HEK293 (cell line): ENCODE results near the gene TMC5.

Experiments
- GLI4 ChIP-seq: fragments of 450-650 bp; formaldehyde crosslinking; IDR thresholded peaks from 2 replicates; pipeline ENCODE4 v1.5.1; 2016; ENCODE audit warnings: missing biosample characterization, missing genetic modification characterization
- GLIS1 ChIP-seq: fragments of 450-650 bp; formaldehyde crosslinking; IDR thresholded peaks from 2 replicates; pipeline ENCODE4 v1.5.1; 2016; ENCODE audit warnings: missing biosample characterization, missing genetic modification characterization
- GLIS2 ChIP-seq: fragments of 450-650 bp; formaldehyde crosslinking; IDR thresholded peaks from 2 replicates; pipeline ENCODE4 v1.5.1; 2016; ENCODE audit warnings: missing biosample characterization, missing genetic modification characterization
- IKZF3 ChIP-seq: fragments of 450-650 bp; IDR thresholded peaks from 2 replicates; pipeline ENCODE4 v1.5.0; 2018; ENCODE audit warnings: missing biosample characterization, mild to moderate bottlenecking, missing genetic modification characterization, moderate library complexity
- KLF17 ChIP-seq: fragments of 450-650 bp; formaldehyde crosslinking; IDR thresholded peaks from 2 replicates; pipeline ENCODE4 v1.5.1; 2016; ENCODE audit warnings: missing biosample characterization, missing genetic modification characterization
- KLF9 ChIP-seq: fragments of 450-650 bp; formaldehyde crosslinking; IDR thresholded peaks from 2 replicates; pipeline ENCODE4 v1.5.1; 2016; ENCODE audit warnings: missing biosample characterization, missing genetic modification characterization, low read depth
- OSR2 ChIP-seq: fragments of 450-650 bp; formaldehyde crosslinking; IDR thresholded peaks from 2 replicates; pipeline ENCODE4 v1.5.1; 2016; ENCODE audit warnings: missing biosample characterization, missing genetic modification characterization
- PRDM4 ChIP-seq: fragments of 450-650 bp; formaldehyde crosslinking; IDR thresholded peaks from 2 replicates; pipeline ENCODE4 v1.5.1; 2017; ENCODE audit warnings: missing biosample characterization, missing genetic modification characterization
- SP2 ChIP-seq: fragments of 450-650 bp; formaldehyde crosslinking; IDR thresholded peaks from 2 replicates; pipeline ENCODE4 v1.5.1; 2016; ENCODE audit warnings: missing biosample characterization, missing genetic modification characterization
- SP3 ChIP-seq: fragments of 450-650 bp; formaldehyde crosslinking; IDR thresholded peaks from 2 replicates; pipeline ENCODE4 v1.5.1; 2016; ENCODE audit warnings: missing biosample characterization, missing genetic modification characterization
- ZBTB11 ChIP-seq: fragments of 450-650 bp; formaldehyde crosslinking; conservative IDR thresholded peaks from 2 replicates; pipeline ENCODE4 v1.5.1; 2016; ENCODE audit warnings: low read depth, missing biosample characterization, missing genetic modification characterization
- ZBTB26 ChIP-seq: fragments of 450-650 bp; formaldehyde crosslinking; optimal IDR thresholded peaks from 2 replicates; pipeline ENCODE3; 2016; ENCODE audit warnings: missing biosample characterization, mild to moderate bottlenecking, missing genetic modification characterization
- ZBTB44 ChIP-seq: fragments of 450-650 bp; IDR thresholded peaks from 2 replicates; pipeline ENCODE4 v1.5.1; 2018; ENCODE audit warnings: missing biosample characterization, mild to moderate bottlenecking, missing genetic modification characterization
- ZBTB8A ChIP-seq: fragments of 450-650 bp; formaldehyde crosslinking; IDR thresholded peaks from 2 replicates; pipeline ENCODE4 v1.5.1; 2016; ENCODE audit warnings: missing biosample characterization, missing genetic modification characterization
- ZNF146 ChIP-seq: fragments of 450-650 bp; formaldehyde crosslinking; IDR thresholded peaks from 2 replicates; pipeline ENCODE4 v1.5.1; 2016; ENCODE audit warnings: missing biosample characterization, missing genetic modification characterization
- ZNF155 ChIP-seq: fragments of 450-650 bp; formaldehyde crosslinking; IDR thresholded peaks from 2 replicates; pipeline ENCODE4 v1.5.1; 2016; ENCODE audit warnings: missing biosample characterization, missing genetic modification characterization
- ZNF211 ChIP-seq: fragments of 450-650 bp; formaldehyde crosslinking; IDR thresholded peaks from 2 replicates; pipeline ENCODE4 v1.5.1; 2016; ENCODE audit warnings: low read depth, missing biosample characterization, missing genetic modification characterization
- ZNF221 ChIP-seq: fragments of 450-650 bp; formaldehyde crosslinking; IDR thresholded peaks from 2 replicates; pipeline ENCODE4 v1.5.1; 2017; ENCODE audit warnings: missing biosample characterization, missing genetic modification characterization, borderline replicate concordance
- ZNF311 ChIP-seq: fragments of 450-650 bp; formaldehyde crosslinking; IDR thresholded peaks from 2 replicates; pipeline ENCODE4 v1.5.1; 2017; ENCODE audit warnings: missing biosample characterization, missing genetic modification characterization, borderline replicate concordance
- ZNF341 ChIP-seq: fragments of 450-650 bp; formaldehyde crosslinking; IDR thresholded peaks from 2 replicates; pipeline ENCODE4; 2016; ENCODE audit warnings: low read depth, missing biosample characterization, missing genetic modification characterization
- ZNF391 ChIP-seq: fragments of 450-650 bp; formaldehyde crosslinking; IDR thresholded peaks from 2 replicates; pipeline ENCODE4 v1.5.1; 2016; ENCODE audit warnings: low read depth, missing biosample characterization, missing genetic modification characterization, borderline replicate concordance
- ZNF513 ChIP-seq: fragments of 450-650 bp; IDR thresholded peaks from 2 replicates; pipeline ENCODE4 v1.5.1; 2018; ENCODE audit warnings: missing biosample characterization, missing genetic modification characterization
- ZNF560 ChIP-seq: fragments of 450-650 bp; formaldehyde crosslinking; IDR thresholded peaks from 2 replicates; pipeline ENCODE4 v1.5.1; 2017; ENCODE audit warnings: missing biosample characterization, missing genetic modification characterization, borderline replicate concordance
- ZNF580 ChIP-seq: fragments of 450-650 bp; formaldehyde crosslinking; IDR thresholded peaks from 2 replicates; pipeline ENCODE4 v1.5.1; 2016; ENCODE audit warnings: missing biosample characterization, missing genetic modification characterization
- ZNF600 ChIP-seq: fragments of 450-650 bp; formaldehyde crosslinking; IDR thresholded peaks from 2 replicates; pipeline ENCODE4 v1.5.1; 2016; ENCODE audit warnings: missing biosample characterization, missing genetic modification characterization
- ZNF624 ChIP-seq: fragments of 450-650 bp; formaldehyde crosslinking; IDR thresholded peaks from 2 replicates; pipeline ENCODE4 v1.5.1; 2017; ENCODE audit warnings: missing biosample characterization, missing genetic modification characterization
- ZNF76 ChIP-seq: fragments of 450-650 bp; formaldehyde crosslinking; IDR thresholded peaks from 2 replicates; pipeline ENCODE4; 2016; ENCODE audit warnings: low read depth, missing biosample characterization, missing genetic modification characterization, borderline replicate concordance
- ZNF768 ChIP-seq: fragments of 450-650 bp; formaldehyde crosslinking; IDR thresholded peaks from 2 replicates; pipeline ENCODE4 v1.5.1; 2018; ENCODE audit warnings: missing biosample characterization, mild to moderate bottlenecking, missing genetic modification characterization

Gene TMC5

GRCh38 chr16:19523559-19524355 is 106.1 kb downstream of the TMC5 start, which contains the start of gene CCP110 (continued):
- TF ChIP-seq ZBTB11 (tag by site-specific recombination) (peak; percentile 92), ZNF155 (tag by site-specific recombination) (no peak), ZNF600 (tag by site-specific recombination) (peak; percentile 83), GLIS1 (tag by site-specific recombination) (peak; percentile 33; the same call in 1 of the 2 replicates), ZNF768 (tag by site-specific recombination) (no peak), KLF17 (tag by site-specific recombination) (peak; percentile 42; the same call in 1 of the 2 replicates), SP3 (tag by site-specific recombination) (peak; percentile 83), ZNF221 (tag by site-specific recombination) (no peak), SP2 (tag by site-specific recombination) (peak; percentile 86), PRDM4 (tag by site-specific recombination) (peak; percentile 96), ZNF624 (tag by site-specific recombination) (no peak), ZNF341 (peak; percentile 43; the same call in 1 of the 2 replicates), ZNF146 (tag by site-specific recombination) (0 out of 2 replicates have a peak, but pooled peaks have one; percentile 7), ZNF391 (tag by site-specific recombination) (peak; percentile 31; the same call in 1 of the 2 replicates), ZBTB44 (tag by site-specific recombination) (no peak), ZNF76 (tag by site-specific recombination) (peak; percentile 93), ZNF560 (no peak), OSR2 (no peak), ZBTB26 (peak; percentile 46), GLI4 (tag by site-specific recombination) (no peak), ZNF513 (tag by site-specific recombination) (peak; percentile 83), IKZF3 (tag by site-specific recombination) (no peak), KLF9 (tag by site-specific recombination) (peak; percentile 54), ZNF211 (tag by site-specific recombination) (no peak), ZNF580 (tag by site-specific recombination) (peak; percentile 78; the same call in 1 of the 2 replicates), ZNF311 (tag by site-specific recombination) (no peak), GLIS2 (tag by site-specific recombination) (peak; percentile 64), ZBTB8A (tag by site-specific recombination) (peak; percentile 90)
